ENCODE data around the gene ZNF865.
A peak's percentile ranks its signal among the peaks of the same experiment; 100 is the strongest.
"Not testable (repeated sequence)": the region's sequence is repeated elsewhere in the genome, so short reads cannot be mapped to it uniquely, and the experiment has no call there.

ZNF865 gene

DNA sequence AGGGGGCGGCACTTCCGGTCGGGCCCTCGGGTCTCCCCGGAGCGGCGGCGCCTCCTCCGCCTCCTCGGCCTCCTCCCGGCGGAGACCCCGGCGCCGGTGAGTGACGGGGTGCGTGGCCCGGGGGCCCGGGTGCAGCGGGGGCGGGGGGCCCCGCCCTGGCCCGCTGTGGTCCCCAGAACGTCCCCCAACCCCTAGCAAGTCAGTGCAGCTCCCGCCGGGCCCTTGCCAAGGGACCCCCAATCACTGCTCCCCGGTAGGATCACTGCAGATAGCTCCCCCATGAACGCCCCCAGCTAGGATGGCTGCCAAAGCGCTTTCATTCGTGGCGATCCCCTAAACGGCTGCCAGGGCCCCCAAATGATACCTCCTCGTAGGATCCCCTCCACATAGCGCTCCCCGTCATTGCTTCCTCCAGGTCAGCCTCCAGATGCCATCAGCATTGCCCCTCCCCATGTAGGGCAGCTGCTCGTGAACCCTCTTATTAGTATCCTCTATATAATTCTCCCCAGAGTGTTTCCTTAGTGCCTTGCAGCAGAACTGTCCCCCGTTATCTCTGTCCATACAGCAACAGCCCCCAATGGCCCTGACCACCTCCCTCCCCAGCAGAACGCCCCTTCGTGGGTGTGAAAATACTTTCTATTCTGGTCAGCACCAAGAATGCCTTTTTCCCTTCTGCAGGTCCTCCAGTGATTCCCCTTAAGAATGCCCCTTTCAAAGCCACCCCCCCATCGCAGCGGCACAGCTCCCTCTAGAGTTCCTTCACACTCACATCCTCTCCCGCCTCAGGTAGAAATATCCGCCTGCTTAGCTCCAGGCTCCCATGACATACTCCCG, at the start of gene ZNF865:
ZNF865 (plus strand) TSS at position 11 of the 834 bp plus-strand sequence. CDS start 7,972 bp downstream, outside the sequence.
- peak; percentile 46 for DNase-seq

DNA sequence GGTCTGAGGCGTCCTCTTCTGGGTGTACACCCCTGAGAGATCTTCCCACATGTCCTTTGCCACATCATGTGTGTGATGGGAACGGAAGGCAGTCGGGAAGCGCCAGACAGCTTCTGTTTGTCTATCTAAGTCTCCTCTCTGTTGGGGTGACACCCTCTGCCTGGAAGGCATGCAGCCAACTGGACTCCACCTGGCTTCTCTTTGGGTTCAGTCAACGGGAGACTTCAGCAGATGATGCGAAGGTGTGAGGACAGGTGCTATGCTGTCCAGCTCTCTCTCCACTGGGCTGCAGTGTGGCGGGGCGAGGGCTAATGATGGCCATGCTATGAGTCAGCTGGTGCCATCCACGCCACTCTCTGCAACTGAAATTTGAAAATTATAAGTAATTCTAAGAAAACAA, 45.8 kb upstream of the ZNF865 start:
- DNase-seq, result no peak

DNA sequence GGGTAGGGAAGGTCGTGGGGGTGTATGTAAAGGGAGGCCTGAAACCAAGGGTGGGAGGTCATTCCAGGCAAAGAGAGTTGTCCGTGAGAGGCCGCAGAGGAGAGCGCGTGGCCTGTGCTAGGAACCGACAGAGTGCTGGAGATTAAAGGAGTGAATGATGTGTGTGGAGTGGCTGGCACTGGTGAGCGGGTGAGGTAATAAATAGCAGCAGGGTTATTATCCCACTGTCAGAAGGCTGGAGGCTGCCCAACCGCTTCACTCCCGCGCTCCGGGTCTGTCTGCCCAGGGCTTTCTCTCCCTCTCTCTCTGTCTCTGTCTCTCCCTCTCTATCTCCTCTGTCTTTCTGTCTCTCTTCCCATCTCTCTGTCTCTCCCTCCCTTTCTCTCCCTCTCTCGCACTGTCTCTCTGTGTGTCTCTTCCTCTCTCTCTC, 42.2 kb upstream of the ZNF865 start:
- no peak for DNase-seq

DNA sequence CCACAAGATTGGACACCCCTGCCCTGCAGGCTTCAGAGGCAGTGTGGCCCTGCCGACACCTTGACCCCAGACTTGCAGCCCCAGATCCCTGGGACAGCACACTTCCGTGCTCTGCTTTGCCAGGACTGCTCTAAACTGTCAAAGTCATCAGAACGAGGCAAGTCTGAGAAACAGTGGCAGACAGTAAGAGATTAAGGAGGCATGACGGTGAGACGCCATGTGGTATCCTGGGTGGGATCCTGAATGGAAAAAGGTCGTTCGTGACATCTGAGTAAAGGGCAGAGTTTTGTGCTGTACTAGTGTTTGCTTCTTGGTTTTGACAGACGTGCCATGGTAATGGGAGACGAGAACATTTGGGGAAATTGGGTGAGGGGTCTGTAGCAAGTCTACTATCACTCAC, 38.6 kb upstream of the ZNF865 start:
- DNase-seq, result no peak

DNA sequence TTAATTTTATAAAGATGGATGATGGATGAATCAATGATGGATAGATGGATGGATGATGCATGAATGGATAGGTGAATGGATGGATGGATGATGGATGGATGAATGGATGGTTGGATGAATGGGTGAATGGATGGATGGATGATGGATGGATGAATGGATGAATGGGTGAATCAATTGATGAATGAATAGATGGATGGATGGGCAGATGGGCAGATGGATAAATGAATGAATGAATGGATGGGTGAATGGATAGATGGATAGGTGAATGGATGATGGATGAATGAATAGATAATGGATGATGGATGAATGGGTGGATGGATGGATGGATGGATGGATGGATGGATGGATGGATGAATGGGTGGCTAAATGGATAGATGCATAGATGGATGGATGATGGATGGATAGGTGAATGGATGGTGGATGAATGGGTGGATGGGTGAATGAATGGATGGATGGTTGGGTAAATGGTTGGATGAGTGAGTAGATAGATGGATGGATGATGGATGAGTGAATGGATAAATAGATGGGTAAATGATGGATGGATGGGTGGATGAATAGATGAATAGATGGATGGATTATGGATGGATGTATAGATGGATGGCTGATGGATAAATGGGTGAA, 37.6 kb upstream of the ZNF865 start:
- DNase-seq, result no peak

DNA sequence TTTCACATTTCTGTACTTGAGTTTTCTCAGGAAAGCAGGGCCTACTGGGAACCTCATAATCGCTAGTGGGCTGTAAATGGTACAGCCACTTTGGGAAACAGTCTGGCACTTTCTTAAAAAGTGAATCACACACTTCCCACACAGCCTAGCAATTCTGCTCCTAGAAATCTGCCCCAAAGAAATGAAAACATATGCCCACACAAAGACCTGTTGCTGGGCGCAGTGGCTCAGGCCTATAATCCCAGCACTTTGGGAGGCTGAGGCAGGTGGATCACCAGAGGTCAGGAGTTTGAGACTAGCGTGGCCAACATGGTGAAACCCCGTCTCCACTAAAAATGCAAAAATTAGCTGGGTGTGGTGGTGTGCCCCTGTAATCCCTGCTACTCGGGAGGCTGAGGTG, 36.0 kb upstream of the ZNF865 start:
- not testable (repeated sequence) for DNase-seq

DNA sequence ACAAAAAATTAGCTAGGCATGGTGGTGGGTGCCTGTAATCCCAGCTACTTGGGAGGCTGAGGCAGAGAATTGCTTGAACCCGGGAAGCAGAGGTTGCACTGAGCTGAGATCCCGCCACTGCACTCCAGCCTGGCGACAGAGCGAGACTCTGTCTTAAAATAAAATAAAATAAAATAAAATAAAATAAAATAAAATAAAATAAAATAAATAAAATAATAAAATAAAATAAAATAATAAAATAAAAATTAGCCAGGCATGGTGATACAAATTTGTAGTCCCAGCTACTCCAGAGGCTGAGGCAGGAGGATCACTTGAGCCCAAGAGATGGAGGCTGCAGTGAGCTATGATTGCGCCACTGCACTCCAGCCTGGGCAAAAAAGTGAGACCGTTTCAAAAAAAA, 31.5 kb upstream of the ZNF865 start:
- not testable (repeated sequence) for DNase-seq

DNA sequence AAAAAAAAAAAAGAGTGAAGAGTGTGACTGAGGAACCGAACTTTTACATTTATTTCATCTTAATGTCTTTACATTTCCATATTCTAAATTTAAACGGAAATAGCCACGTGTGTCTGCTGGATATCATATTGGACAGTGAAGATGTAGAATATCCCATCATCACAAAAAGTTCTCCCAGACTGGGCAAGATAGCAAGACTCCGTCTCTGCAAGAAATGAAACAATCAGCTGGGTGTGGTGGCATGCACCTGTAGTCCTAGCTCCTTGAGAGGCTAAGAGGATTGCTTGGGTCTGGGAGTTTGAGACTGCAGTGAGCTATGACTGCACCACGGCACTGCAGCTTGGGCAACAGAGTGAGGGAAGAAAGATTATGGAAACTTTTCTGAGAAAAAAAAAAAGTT, 28.7 kb upstream of the ZNF865 start:
- no peak for DNase-seq

DNA sequence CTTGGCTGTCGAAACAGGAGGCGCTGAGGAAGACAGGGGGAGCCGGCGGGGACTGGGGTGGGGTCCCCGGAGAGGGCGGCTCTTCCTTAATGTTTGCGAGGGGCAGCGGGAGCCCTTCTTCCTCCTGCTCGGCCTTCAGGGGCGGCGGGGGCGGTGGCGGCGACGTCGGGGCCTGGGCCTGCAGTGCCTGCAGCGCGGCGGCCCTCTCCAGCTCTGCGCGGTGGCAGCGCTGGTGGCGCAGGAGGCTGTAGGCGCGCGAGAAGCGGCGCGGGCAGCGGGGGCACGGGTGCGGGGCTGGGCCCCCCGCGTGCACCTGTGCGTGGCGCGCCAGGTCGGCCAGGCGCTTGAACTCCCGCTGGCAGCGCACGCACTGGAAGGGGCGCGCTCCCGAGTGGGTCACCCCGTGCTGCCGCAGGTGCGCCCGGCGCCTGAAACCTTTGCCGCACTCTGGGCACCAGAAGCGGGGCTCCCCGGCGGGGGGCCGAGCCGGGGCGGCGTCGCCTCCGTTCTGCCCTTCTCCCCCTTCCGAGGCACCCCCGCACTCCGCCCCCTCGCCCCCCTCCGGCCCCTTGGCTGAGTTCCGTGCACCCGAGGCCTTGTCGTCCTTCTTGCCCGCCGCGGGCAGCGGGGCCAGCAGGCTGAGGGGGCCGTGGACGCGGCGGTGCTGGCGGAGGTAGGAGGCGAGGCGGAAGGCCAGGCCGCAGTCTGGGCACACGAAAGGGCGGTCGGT, 27.3 kb upstream of the ZNF865 start:
- DNase-seq, result no peak

DNA sequence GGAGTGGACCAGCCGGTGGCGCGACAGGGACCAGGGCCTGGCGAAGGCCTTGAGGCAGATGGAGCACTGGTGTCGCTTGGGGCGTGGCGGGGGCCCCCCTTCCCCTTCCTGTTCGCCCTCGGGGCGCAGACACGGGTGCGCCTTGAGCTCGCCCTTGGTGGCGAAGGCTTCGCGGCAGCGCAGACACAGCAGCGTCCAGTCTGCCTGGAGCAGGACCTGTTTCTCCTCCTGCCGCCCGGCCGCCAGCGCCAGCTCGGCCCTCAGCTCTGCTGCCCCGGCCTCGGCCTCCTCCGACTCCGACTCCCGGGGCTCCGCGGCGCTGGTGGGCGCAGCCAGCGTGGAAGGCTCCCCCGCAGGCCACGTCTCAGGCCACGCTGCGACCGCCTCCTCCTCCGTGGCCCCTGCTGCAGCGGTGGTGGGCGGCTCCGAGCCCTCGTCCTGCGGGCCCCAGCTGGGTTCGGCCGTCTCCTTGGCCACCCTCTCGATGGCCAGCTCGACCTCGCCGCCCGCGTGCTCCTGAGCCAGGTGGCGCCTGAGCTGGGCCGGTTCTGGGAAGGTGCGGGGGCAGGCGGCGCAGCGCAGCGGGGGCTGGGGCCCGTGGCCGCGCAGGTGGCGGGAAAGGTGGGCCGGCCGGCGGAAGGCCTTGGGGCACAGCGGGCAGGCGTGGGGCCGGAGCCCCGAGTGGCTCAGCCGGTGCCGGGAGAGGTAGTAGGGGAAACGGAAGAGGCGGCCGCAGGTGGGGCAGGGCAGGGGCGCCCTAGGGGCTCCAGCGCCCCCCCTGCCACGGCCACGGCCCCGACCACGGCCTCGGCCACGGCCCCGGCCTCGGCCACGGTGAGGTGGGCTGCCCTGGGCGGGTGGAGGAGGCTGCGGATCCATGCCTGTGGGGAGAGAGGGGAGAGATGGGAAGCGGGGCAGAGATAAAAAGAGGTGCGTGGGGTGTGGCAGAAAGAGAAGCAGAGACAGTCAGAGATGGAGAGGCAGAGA, 26.4 kb upstream of the ZNF865 start:
- DNase-seq, result no peak

DNA sequence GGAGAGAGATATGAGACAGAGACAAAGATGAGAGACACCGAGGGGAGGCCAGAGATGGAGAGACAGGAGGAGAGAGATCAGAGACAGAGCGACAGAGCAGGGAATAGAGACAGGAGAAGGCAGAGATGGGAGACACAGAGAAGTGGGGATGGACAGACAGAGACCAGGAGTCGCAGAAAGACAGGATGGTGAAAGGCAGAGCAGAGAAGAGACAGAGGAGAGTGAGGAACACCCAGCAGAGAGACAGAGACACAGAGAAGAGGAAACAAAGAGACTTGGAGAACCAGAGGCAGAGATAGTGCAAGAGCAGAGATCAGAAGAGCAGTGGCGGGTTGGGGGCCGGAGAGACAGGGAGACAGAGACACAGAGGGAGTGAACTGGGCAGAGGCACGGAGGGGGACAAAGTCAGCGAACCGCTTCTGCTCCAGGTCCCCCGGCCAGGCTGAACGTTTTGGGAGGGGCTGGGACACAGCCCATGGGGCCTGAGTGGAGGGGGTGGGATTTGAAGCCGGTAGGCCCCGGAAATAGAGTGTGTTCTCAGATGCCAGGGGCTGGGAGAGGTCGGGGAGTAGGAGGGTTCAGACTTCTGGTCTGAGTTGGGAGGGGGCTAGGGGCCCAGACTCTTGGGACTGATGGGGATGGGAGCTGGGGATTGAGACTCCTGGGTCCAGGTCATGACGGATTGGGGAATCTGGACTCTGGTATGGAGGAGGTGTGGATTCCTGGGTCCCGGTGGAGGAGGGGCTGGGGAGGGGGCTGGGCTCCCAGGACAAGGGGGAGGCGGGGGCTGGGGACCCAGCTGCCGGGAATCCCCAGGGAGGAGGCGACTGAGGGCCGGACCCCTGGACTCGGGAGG, 25.5 kb upstream of the ZNF865 start:
- DNase-seq, result no peak

DNA sequence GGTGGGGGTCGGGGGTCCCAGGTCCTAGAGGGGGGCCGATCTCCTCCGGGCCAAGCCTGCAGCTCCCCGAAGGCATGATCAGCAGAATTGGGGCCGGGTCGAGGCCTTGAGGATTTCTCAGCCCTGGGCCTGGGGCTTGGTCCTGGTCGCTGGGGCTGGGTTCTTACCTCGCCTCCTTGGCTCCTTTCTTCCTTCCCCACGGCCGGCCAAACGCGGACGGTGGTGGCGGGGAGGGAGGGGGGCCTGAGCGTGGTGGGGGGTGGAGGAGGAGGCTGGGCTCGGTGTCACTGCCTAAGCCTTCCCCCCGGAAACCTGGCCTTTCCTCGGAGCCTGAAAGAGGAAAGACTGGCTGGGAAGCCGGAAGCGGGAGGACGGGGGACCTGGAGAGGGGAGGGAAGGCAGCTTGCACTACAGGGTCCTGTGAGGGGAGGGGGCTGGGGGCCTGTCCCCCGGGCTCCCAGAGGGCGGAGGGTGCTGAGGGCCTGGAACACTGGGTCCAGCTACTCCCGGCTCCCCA, 24.8 kb upstream of the ZNF865 start, which contains the start of gene ZNF579:
ZNF579 (minus strand) TSS at position 221 of the 517 bp plus-strand sequence. CDS start 1,209 bp downstream, outside the sequence.
- peak; percentile 70 for DNase-seq

DNA sequence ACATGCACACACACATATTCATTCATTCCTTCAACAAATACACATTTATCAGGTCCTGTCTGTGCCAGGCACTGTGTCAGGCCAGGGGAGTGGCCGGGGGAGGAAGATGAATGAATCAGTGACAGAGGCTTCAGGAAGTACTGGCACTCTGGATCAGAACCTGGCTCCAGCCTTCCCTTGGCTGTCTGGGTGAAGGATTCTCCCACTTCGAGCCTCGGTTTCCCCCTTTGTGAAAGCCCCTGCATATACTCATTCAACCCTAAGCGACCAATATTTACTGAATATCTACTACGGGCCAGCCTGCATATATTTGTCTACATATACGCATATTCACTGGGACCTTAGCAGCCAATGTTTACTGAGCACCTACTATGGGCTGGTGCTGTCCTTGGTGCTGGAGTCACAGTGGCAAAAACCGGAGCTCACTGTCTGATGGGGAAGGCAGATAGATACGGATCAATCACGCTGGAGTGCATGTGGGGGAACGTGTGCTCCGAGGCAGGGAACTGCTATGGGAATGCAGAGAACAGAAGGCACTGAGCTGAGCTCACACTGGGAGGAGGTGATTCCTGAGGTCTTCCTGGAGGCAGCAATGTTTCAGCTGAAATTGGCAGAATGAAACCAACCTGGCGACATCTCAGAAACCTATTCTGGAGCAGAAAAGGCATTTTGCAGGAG, 24.2 kb upstream of the ZNF865 start:
- DNase-seq, result no peak

DNA sequence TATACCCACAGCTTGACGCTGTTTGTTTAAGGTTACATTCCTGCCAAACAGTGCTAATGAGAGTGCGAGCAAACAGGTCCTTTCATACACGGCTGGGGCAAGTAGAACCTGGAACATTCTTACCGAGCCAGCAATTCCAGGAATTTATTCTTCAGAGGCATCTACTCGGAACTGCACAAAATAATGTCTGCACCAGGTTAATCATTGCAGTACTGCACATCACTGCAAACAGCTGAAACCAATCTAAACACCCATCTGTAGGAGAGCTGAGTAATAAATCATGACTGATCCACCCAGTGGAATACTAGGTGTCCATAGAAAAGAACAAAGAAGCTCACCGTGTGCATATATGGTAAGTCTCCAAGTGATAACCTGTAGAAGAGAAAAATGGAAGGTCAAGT, 23.6 kb upstream of the ZNF865 start:
- no peak for DNase-seq

DNA sequence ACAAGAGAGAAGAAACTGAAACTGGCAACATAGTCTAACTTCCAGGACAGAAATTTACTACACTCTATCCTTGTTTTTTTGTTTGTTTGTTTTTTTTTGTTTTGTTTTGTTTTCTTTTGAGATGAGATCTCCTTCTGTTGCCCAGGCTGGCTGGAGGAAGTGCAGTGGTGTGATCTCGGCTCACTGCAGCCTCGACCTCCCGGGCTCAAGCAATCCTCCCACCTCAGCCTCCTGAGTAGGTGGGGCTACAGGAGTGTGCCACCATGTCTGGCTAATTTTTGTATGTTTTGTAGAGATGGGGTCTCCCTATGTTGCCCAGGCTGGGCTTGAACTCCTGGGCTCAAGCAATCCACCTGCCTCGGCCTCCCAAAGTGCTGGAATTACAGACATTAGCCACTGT, 23.2 kb upstream of the ZNF865 start:
- not testable (repeated sequence) for DNase-seq

DNA sequence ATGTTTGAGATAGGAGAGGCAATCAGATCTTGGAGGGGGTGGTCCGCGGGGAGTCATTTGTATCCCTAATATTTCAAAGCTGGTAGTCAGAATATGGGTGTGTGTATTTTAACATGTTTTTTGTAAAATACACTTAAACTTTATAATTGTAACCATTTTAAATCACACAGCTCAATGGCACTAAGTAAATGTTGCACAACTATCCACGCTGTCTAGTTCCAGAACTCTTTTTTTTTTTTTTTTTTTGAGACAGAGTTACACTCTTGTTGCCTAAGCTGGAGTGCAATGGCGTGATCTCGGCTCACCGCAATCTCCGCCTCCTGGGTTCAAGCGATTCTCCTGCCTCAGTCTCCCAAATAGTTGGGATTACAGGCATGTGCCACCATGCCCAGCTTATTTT, 21.6 kb upstream of the ZNF865 start:
- not testable (repeated sequence) for DNase-seq

DNA sequence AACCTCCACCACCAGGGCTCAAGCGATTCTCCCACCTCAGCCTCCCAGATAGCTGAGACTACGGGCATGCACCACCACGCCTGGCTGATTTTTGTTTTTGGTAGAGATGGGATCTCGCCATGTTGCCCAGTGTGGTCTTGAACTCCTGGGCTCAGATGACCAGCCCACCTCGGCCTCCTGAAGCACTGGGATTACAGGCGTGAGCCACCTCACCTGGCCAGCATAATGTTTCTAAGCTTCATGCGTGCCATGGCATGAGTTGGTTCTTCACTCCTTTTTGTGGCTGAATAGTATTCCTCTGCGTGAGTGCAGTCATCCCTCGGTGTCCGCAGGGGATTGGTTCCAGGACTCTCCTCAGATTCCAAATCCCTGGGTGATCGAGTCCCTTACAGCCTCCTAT, 20.6 kb upstream of the ZNF865 start:
- DNase-seq, result no peak

DNA sequence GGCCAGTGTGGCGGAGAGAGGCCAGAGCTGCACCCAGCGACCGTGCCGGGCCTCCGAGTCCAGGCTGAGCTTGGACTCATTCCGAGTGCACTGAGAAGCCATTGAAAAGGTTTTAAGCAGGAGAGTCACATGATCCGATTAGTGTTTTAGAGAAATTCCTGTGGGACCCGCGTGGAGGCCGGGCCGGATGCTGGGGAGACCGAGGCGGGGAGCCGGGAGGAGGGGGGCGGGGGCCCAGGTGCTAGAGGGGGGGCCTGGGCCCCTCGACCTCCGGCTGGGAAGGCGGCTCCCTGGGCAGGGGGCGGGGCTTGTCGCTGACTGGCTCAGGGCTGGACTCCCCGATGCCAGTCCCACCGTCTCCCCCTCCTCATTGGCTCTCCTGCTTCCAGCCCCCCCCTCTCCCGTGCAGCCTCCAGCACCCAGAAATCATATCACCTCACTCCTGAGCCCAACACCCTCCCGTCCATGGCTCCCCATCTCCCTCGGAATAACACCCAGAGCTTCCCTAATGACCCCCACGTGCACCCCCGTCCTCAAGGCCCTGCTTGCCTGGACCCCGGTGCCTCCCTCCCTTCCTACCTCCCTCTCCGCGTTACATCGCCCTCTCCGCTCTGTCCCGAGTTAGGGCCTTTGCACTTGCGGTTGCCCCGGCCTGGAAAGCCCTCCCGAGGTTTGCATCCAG, 19.6 kb upstream of the ZNF865 start:
- no peak for DNase-seq

DNA sequence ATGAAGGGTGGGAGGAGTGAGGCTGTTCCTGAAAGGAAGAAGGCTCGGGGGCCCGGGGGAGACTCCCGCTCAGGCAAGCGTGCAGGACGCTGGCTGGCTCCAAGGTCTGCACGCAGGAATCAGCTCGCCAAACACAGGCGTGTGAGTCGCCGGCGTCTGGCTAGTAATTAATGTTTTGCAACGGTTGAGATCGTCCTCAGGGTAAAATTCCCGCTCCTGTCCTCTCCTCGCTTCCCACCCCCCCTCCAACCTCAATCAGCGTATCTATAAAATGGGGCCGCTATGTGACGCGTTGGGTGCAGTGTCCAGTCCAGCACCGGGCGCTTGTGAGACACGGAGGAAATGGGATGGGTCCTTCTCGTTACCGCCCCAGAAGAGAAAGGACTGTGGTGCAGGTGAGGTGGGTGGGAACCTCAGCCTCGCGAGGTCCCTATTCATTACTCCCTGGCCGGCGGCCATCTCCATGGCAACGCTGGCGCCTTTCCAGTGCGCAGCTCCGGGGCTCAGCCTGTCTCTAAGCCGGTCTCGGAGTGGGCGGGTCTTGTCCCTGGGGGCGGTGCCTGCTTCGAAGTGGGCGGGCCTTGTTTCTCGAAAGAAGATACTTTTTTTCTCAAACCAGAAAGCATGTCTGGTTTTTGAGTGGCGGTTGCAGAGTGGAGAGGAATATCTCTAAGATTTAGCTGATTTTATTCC, 18.3 kb upstream of the ZNF865 start:
- DNase-seq, result peak; percentile 90
